ENCODE data around the gene KNL1. TPM values are rescaled to one million over a fixed set of nuclear protein-coding genes. Genes with fewer than 3 reads are reported as not detected.
"Not testable (repeated sequence)": the region's sequence is repeated elsewhere in the genome, so short reads cannot be mapped to it uniquely, and the experiment has no call there.

Gene KNL1
- total and polyA plus RNA-seq, 7 experiments from 2014 or later, result 0.08 to 41.5 (median 0.99) TPM

GRCh38 chr15:40565333-40566238 is 28.5 kb upstream of the KNL1 start:
- Histone ChIP-seq H3K27me3 (ENCODE audit: control insufficient read depth in 2 of 2, insufficient read depth in 2 of 2, low read length in 2 of 2) (no peaks in the 10 kb centered on the region), H3K4me3 (ENCODE audit: low read length) (peak overlapping the region; percentile 85), H3K36me3 (ENCODE audit: control insufficient read depth in 2 of 3, insufficient read depth in 3 of 3, low read length in 3 of 3) (peaks cover 0 to 22% (median 0%) of the 10 kb centered on the region in 3 experiments), H3K27ac (ENCODE audit: low read depth, low read length) (peak overlapping the region; percentile 96), H3K9me3 (ENCODE audit: control insufficient read depth in 2 of 3, low read length in 3 of 3) (no peaks in the 10 kb centered on the region), H3K4me1 (ENCODE audit: control insufficient read depth in 2 of 2, insufficient read depth in 2 of 2, low read length in 2 of 2) (peaks cover 18 to 22% of the 10 kb centered on the region in 2 donors)
- peak overlapping the region; percentile 80 to 97 (median 96) for H3K4me3 Mint-ChIP-seq
- DNase-seq, result no peak
- H3K27ac Mint-ChIP-seq, result peak overlapping the region; percentile 82 to 98 (median 95)
- POLR2A ChIA-PET, result interaction anchor here (0.6 to 2.0 kb wide), 8 partner anchors 9 to 1930 kb away, joined by 3 to 9 read pairs (median 4); partner anchors contain the start of genes RAD51 and SNAP23
- H3K36me3 Mint-ChIP-seq, result peaks cover 0 to 7% (median 1%) of the 10 kb centered on the region in 5 donors
- intact Hi-C loops (cut with micrococcal nuclease), result loop anchor here (1.0 to 10.0 kb wide), 16 partner anchors 29 to 1709 kb away; partner anchors contain the start of genes BAHD1 (in 2 of the 2), CHST14 (in 2 of the 2), KNL1 (in 2 of the 2) and CHP1 (in 1 of the 2)
- CTCF ChIA-PET, result interaction anchor here (0.6 to 1.4 kb wide), 5 partner anchors 27 to 273 kb away, joined by 3 to 5 read pairs (median 3); no protein-coding TSS in a partner anchor
- peaks cover 0 to 8% (median 0%) of the 10 kb centered on the region in 5 donors for H3K27me3 Mint-ChIP-seq
- peaks cover 39 to 60% (median 57%) of the 10 kb centered on the region in 7 donors for H3K4me1 Mint-ChIP-seq
- no peaks in the 10 kb centered on the region for H3K9me3 Mint-ChIP-seq
- ATAC-seq, result no peak

- Mint-ChIP-seq H3K9me3 (no peaks in the 10 kb centered on the region), H3K36me3 (peaks cover 0 to 2% (median 0%) of the 10 kb centered on the region in 5 donors), H3K27me3 (peaks cover 0 to 8% (median 0%) of the 10 kb centered on the region in 5 donors), H3K4me1 (peaks cover 35 to 63% (median 54%) of the 10 kb centered on the region in 7 donors), H3K4me3 (peak overlapping the region in 2 of 10 donors; percentile 25 to 29), H3K27ac (peak overlapping the region in 3 of 9 donors; percentile 10 to 61 (median 26))
- H3K27ac ChIP-seq (ENCODE audit: low read depth, low read length), result no peak overlapping the region
- ChIA-PET CTCF (interaction anchor here (0.6 to 0.9 kb wide), 2 partner anchors 17 to 229 kb away, joined by 3 to 4 read pairs; no protein-coding TSS in a partner anchor), POLR2A (no interaction called here)
- H3K4me3 ChIP-seq (ENCODE audit: low read length), result no peak overlapping the region
- intact Hi-C loops (cut with micrococcal nuclease), result loop anchor here (5.0 to 10.0 kb wide), 6 partner anchors 92 to 1708 kb away; partner anchors contain the start of genes CHST14 (in 1 of the 2), EIF2AK4 (in 1 of the 2), GANC (in 1 of the 2) and INO80 (in 1 of the 2)
- H3K36me3 ChIP-seq (ENCODE audit: control insufficient read depth in 2 of 3, insufficient read depth in 3 of 3, low read length in 3 of 3), result peaks cover 0 to 20% (median 0%) of the 10 kb centered on the region in 3 experiments
- H3K27me3 ChIP-seq (ENCODE audit: control insufficient read depth in 2 of 2, insufficient read depth in 2 of 2, low read length in 2 of 2), result no peaks in the 10 kb centered on the region
- no peak for ATAC-seq
- no peak for DNase-seq
- H3K4me1 ChIP-seq (ENCODE audit: control insufficient read depth in 2 of 2, insufficient read depth in 2 of 2, low read length in 2 of 2), result peaks cover 20 to 23% of the 10 kb centered on the region in 2 donors
- H3K9me3 ChIP-seq (ENCODE audit: control insufficient read depth in 2 of 3, low read length in 3 of 3), result no peaks in the 10 kb centered on the region
These were observed 26.9 kb upstream of the KNL1 start for GRCh38 chr15:40567111-40567510.

GRCh38 chr15:40569129-40569953 is 24.7 kb upstream of the KNL1 start, which contains the start of gene RPUSD2:
Gene RPUSD2, plus strand, starts transcription at chr15:40569299. Its CDS starts 39 bp downstream, at chr15:40569338.
- H3K27ac Mint-ChIP-seq, result peak within 1 kb of the TSS; percentile 93 to 100 (median 99)
- Histone ChIP-seq H3K36me3 (ENCODE audit: control insufficient read depth in 2 of 3, insufficient read depth in 3 of 3, low read length in 3 of 3) (peaks cover 0 to 34% (median 4%) of the 10 kb centered on the region in 3 experiments), H3K9me3 (ENCODE audit: control insufficient read depth in 2 of 3, low read length in 3 of 3) (no peaks in the 10 kb centered on the region), H3K27ac (ENCODE audit: low read depth, low read length) (peak within 1 kb of the TSS; percentile 98), H3K27me3 (ENCODE audit: control insufficient read depth in 2 of 2, insufficient read depth in 2 of 2, low read length in 2 of 2) (no peaks in the 10 kb centered on the region), H3K4me1 (ENCODE audit: control insufficient read depth in 2 of 2, insufficient read depth in 2 of 2, low read length in 2 of 2) (peaks cover 18 to 20% of the 10 kb centered on the region in 2 donors), H3K4me3 (ENCODE audit: low read length) (peak within 1 kb of the TSS; percentile 95)
- intact Hi-C loops (cut with micrococcal nuclease), result loop anchor here (1.0 to 10.0 kb wide), 11 partner anchors 24 to 1705 kb away; partner anchors contain the start of genes INO80 (in 2 of the 2), RMDN3 (in 2 of the 2), BUB1B (in 1 of the 2) and CHST14 (in 1 of the 2)
- H3K36me3 Mint-ChIP-seq, result peaks cover 5 to 12% (median 8%) of the 10 kb centered on the region in 5 donors
- ChIA-PET POLR2A (interaction anchor here (0.7 to 1.8 kb wide), 17 partner anchors 8 to 325 kb away, joined by 3 to 12 read pairs (median 4); partner anchors contain the start of genes KNL1, RAD51 and VPS18), CTCF (interaction anchor here (0.6 to 1.3 kb wide), 5 partner anchors 11 to 289 kb away, joined by 3 to 7 read pairs (median 3); no protein-coding TSS in a partner anchor)
- H3K9me3 Mint-ChIP-seq, result no peaks in the 10 kb centered on the region
- H3K27me3 Mint-ChIP-seq, result peaks cover 0 to 8% (median 0%) of the 10 kb centered on the region in 5 donors
- H3K4me3 Mint-ChIP-seq, result peak within 1 kb of the TSS; percentile 88 to 99 (median 96)
- peaks cover 31 to 54% (median 40%) of the 10 kb centered on the region in 7 donors for H3K4me1 Mint-ChIP-seq
- DNase-seq (peak; percentile 80 to 94 (median 92)), ATAC-seq (peak; percentile 78)

- peak overlapping the region in 2 of 9 donors; percentile 2 to 24 for H3K27ac Mint-ChIP-seq
- no peak overlapping the region for H3K27ac ChIP-seq (ENCODE audit: low read depth, low read length)
- H3K9me3 ChIP-seq (ENCODE audit: control insufficient read depth in 2 of 3, low read length in 3 of 3), result no peaks in the 10 kb centered on the region
- ChIA-PET POLR2A (interaction anchor here (1.1 kb wide), 1 partner anchor 10 kb away, joined by 3 read pairs; no protein-coding TSS in a partner anchor), CTCF (interaction anchor here (1.5 kb wide), 1 partner anchor 15 kb away, joined by 3 read pairs; no protein-coding TSS in a partner anchor)
- peaks cover 0 to 31% (median 4%) of the 10 kb centered on the region in 3 experiments for H3K36me3 ChIP-seq (ENCODE audit: control insufficient read depth in 2 of 3, insufficient read depth in 3 of 3, low read length in 3 of 3)
- H3K4me3 Mint-ChIP-seq, result no peak overlapping the region
- intact Hi-C loops (cut with micrococcal nuclease), result no loop called here
- peaks cover 13 to 36% (median 22%) of the 10 kb centered on the region in 7 donors for H3K4me1 Mint-ChIP-seq
- no peak for ATAC-seq
- H3K9me3 Mint-ChIP-seq, result no peaks in the 10 kb centered on the region
- H3K4me1 ChIP-seq (ENCODE audit: control insufficient read depth in 2 of 2, insufficient read depth in 2 of 2, low read length in 2 of 2), result peaks cover 6 to 7% of the 10 kb centered on the region in 2 donors
- H3K36me3 Mint-ChIP-seq, result peaks cover 8 to 25% (median 12%) of the 10 kb centered on the region in 5 donors
- H3K27me3 ChIP-seq (ENCODE audit: control insufficient read depth in 2 of 2, insufficient read depth in 2 of 2, low read length in 2 of 2), result no peaks in the 10 kb centered on the region
- DNase-seq, result no peak
- H3K4me3 ChIP-seq (ENCODE audit: low read length), result no peak overlapping the region
- H3K27me3 Mint-ChIP-seq, result no peaks in the 10 kb centered on the region
These were observed 18.9 kb upstream of the KNL1 start for GRCh38 chr15:40575113-40575512.

- POLR2A ChIA-PET, result interaction anchor here (0.6 to 1.5 kb wide), 3 partner anchors 8 to 56 kb away, joined by 3 to 4 read pairs (median 4); partner anchors contain the start of gene RPUSD2
- H3K36me3 ChIP-seq (ENCODE audit: control insufficient read depth in 2 of 3, insufficient read depth in 3 of 3, low read length in 3 of 3), result peaks cover 0 to 27% (median 4%) of the 10 kb centered on the region in 3 experiments
- H3K27me3 ChIP-seq (ENCODE audit: control insufficient read depth in 2 of 2, insufficient read depth in 2 of 2, low read length in 2 of 2); H3K4me3 Mint-ChIP-seq; H3K9me3 ChIP-seq (ENCODE audit: control insufficient read depth in 2 of 3, low read length in 3 of 3); CTCF ChIA-PET; H3K27ac Mint-ChIP-seq; ATAC-seq; H3K4me1 ChIP-seq (ENCODE audit: control insufficient read depth in 2 of 2, insufficient read depth in 2 of 2, low read length in 2 of 2); intact Hi-C loops (cut with micrococcal nuclease); DNase-seq; H3K9me3 Mint-ChIP-seq; H3K27me3 Mint-ChIP-seq; H3K4me3 ChIP-seq (ENCODE audit: low read length); H3K27ac ChIP-seq (ENCODE audit: low read depth, low read length): not testable (repeated sequence)
- Mint-ChIP-seq H3K36me3 (peaks cover 8 to 25% (median 12%) of the 10 kb centered on the region in 5 donors), H3K4me1 (peaks cover 3 to 18% (median 11%) of the 10 kb centered on the region in 7 donors)
These were observed 17.1 kb upstream of the KNL1 start for GRCh38 chr15:40576914-40577313.
